Measurements from ENCODE around the gene KRT82.

The KRT82 gene

GRCh38 chr12:52380271-52380694 is 25.9 kb downstream of the KRT82 start:
- H3K27ac ChIP-seq (ENCODE audit: low read depth, low read length), result no peak overlapping the region
- no peak overlapping the region for H3K4me3 ChIP-seq (ENCODE audit: low read length)
- 58% methylated on average over 15 of the region's 15 CpGs for WGBS
- H3K4me1 ChIP-seq (ENCODE audit: insufficient read depth, low read length), result no peaks in the 10 kb centered on the region
- no peaks in the 10 kb centered on the region for H3K36me3 ChIP-seq (ENCODE audit: insufficient read depth, low read length)
- no peaks in the 10 kb centered on the region for H3K9me3 ChIP-seq (ENCODE audit: insufficient read depth, low read depth, low read length)
- peaks cover 3% of the 10 kb centered on the region; the same call in 1 of the 2 replicates for H3K27me3 ChIP-seq (ENCODE audit: insufficient read depth, low read length)
- H3K9ac ChIP-seq (ENCODE audit: low read depth, low read length), result no peak overlapping the region

- H3K27me3 ChIP-seq (ENCODE audit: insufficient read depth, low read length), result peaks cover 3% of the 10 kb centered on the region; the same call in 1 of the 2 replicates
- 94% methylated on average over 6 of the region's 6 CpGs for WGBS
Observed at GRCh38 chr12:52379536-52379935, 26.6 kb downstream of the KRT82 start.

GRCh38 chr12:52378091-52378490 is 28.0 kb downstream of the KRT82 start:
- Histone ChIP-seq H3K27me3 (ENCODE audit: insufficient read depth, low read length) (peaks cover 3% of the 10 kb centered on the region; the same call in 1 of the 2 replicates), H3K36me3 (ENCODE audit: insufficient read depth, low read length) (no peaks in the 10 kb centered on the region), H3K9ac (ENCODE audit: low read depth, low read length) (no peak overlapping the region), H3K4me3 (ENCODE audit: low read length) (no peak overlapping the region), H3K4me1 (ENCODE audit: insufficient read depth, low read length) (no peaks in the 10 kb centered on the region), H3K27ac (ENCODE audit: low read depth, low read length) (no peak overlapping the region), H3K9me3 (ENCODE audit: insufficient read depth, low read depth, low read length) (no peaks in the 10 kb centered on the region)
- WGBS, result 89% methylated on average over 17 of the region's 19 CpGs

More at GRCh38 chr12:52379536-52379935, 26.6 kb downstream of the KRT82 start:
- Histone ChIP-seq H3K4me1 (ENCODE audit: insufficient read depth, low read length) (no peaks in the 10 kb centered on the region), H3K9ac (ENCODE audit: low read depth, low read length) (no peak overlapping the region), H3K4me3 (ENCODE audit: low read length) (no peak overlapping the region), H3K36me3 (ENCODE audit: insufficient read depth, low read length) (no peaks in the 10 kb centered on the region), H3K9me3 (ENCODE audit: insufficient read depth, low read depth, low read length) (no peaks in the 10 kb centered on the region), H3K27ac (ENCODE audit: low read depth, low read length) (no peak overlapping the region)

- 94% methylated on average over 8 of the region's 8 CpGs for WGBS
- Histone ChIP-seq H3K27me3 (ENCODE audit: insufficient read depth, low read length) (peaks cover 3% of the 10 kb centered on the region; the same call in 1 of the 2 replicates), H3K4me3 (ENCODE audit: low read length) (no peak overlapping the region), H3K4me1 (ENCODE audit: insufficient read depth, low read length) (no peaks in the 10 kb centered on the region), H3K27ac (ENCODE audit: low read depth, low read length) (no peak overlapping the region), H3K36me3 (ENCODE audit: insufficient read depth, low read length) (no peaks in the 10 kb centered on the region), H3K9ac (ENCODE audit: low read depth, low read length) (no peak overlapping the region), H3K9me3 (ENCODE audit: insufficient read depth, low read depth, low read length) (no peaks in the 10 kb centered on the region)
Observed at GRCh38 chr12:52377266-52377665, 28.9 kb downstream of the KRT82 start.

- H3K27ac ChIP-seq (ENCODE audit: low read depth, low read length), result no peak overlapping the region
Observed at GRCh38 chr12:52372216-52373154, 33.6 kb downstream of the KRT82 start.

GRCh38 chr12:52371716-52372115 is 34.4 kb downstream of the KRT82 start:
- no peaks in the 10 kb centered on the region for H3K36me3 ChIP-seq (ENCODE audit: insufficient read depth, low read length)
- H3K4me3 ChIP-seq (ENCODE audit: low read length), result no peak overlapping the region
- H3K4me1 ChIP-seq (ENCODE audit: insufficient read depth, low read length), result no peaks in the 10 kb centered on the region
- no peak overlapping the region for H3K27ac ChIP-seq (ENCODE audit: low read depth, low read length)
- no peaks in the 10 kb centered on the region for H3K27me3 ChIP-seq (ENCODE audit: insufficient read depth, low read length)
- no peaks in the 10 kb centered on the region for H3K9me3 ChIP-seq (ENCODE audit: insufficient read depth, low read depth, low read length)
- H3K9ac ChIP-seq (ENCODE audit: low read depth, low read length), result no peak overlapping the region
- 93% methylated on average over 3 of the region's 3 CpGs for WGBS

More at GRCh38 chr12:52372216-52373154, 33.6 kb downstream of the KRT82 start:
- Histone ChIP-seq H3K36me3 (ENCODE audit: insufficient read depth, low read length) (no peaks in the 10 kb centered on the region), H3K27me3 (ENCODE audit: insufficient read depth, low read length) (no peaks in the 10 kb centered on the region), H3K9me3 (ENCODE audit: insufficient read depth, low read depth, low read length) (no peaks in the 10 kb centered on the region), H3K4me1 (ENCODE audit: insufficient read depth, low read length) (no peaks in the 10 kb centered on the region), H3K4me3 (ENCODE audit: low read length) (no peak overlapping the region), H3K9ac (ENCODE audit: low read depth, low read length) (no peak overlapping the region)
- WGBS, result 48% methylated on average over 10 of the region's 10 CpGs

GRCh38 chr12:52370926-52371608 is 35.1 kb downstream of the KRT82 start:
- no peak overlapping the region for H3K9ac ChIP-seq (ENCODE audit: low read depth, low read length)
- 85% methylated on average over 12 of the region's 12 CpGs for WGBS

GRCh38 chr12:52369809-52370208 is 36.3 kb downstream of the KRT82 start:
- no peaks in the 10 kb centered on the region for H3K9me3 ChIP-seq (ENCODE audit: insufficient read depth, low read depth, low read length)
- no peak overlapping the region for H3K27ac ChIP-seq (ENCODE audit: low read depth, low read length)
- H3K9ac ChIP-seq (ENCODE audit: low read depth, low read length), result no peak overlapping the region
- H3K27me3 ChIP-seq (ENCODE audit: insufficient read depth, low read length), result no peaks in the 10 kb centered on the region
- no peaks in the 10 kb centered on the region for H3K4me1 ChIP-seq (ENCODE audit: insufficient read depth, low read length)
- WGBS, result 86% methylated on average over 6 of the region's 6 CpGs
- no peaks in the 10 kb centered on the region for H3K36me3 ChIP-seq (ENCODE audit: insufficient read depth, low read length)
- no peak overlapping the region for H3K4me3 ChIP-seq (ENCODE audit: low read length)

More at GRCh38 chr12:52370926-52371608, 35.1 kb downstream of the KRT82 start:
- Histone ChIP-seq H3K4me3 (ENCODE audit: low read length) (no peak overlapping the region), H3K27ac (ENCODE audit: low read depth, low read length) (no peak overlapping the region), H3K9me3 (ENCODE audit: insufficient read depth, low read depth, low read length) (no peaks in the 10 kb centered on the region), H3K4me1 (ENCODE audit: insufficient read depth, low read length) (no peaks in the 10 kb centered on the region), H3K36me3 (ENCODE audit: insufficient read depth, low read length) (no peaks in the 10 kb centered on the region), H3K27me3 (ENCODE audit: insufficient read depth, low read length) (no peaks in the 10 kb centered on the region)

GRCh38 chr12:52369211-52369610 is 36.9 kb downstream of the KRT82 start:
- Histone ChIP-seq H3K9ac (ENCODE audit: low read depth, low read length) (no peak overlapping the region), H3K27me3 (ENCODE audit: insufficient read depth, low read length) (no peaks in the 10 kb centered on the region)
- no CpG with 5 or more reads among the region's 3 CpGs for WGBS

GRCh38 chr12:52368508-52368907 is 37.6 kb downstream of the KRT82 start:
- no peaks in the 10 kb centered on the region for H3K27me3 ChIP-seq (ENCODE audit: insufficient read depth, low read length)
- no peaks in the 10 kb centered on the region for H3K4me1 ChIP-seq (ENCODE audit: insufficient read depth, low read length)
- H3K36me3 ChIP-seq (ENCODE audit: insufficient read depth, low read length), result no peaks in the 10 kb centered on the region
- H3K4me3 ChIP-seq (ENCODE audit: low read length), result no peak overlapping the region
- H3K27ac ChIP-seq (ENCODE audit: low read depth, low read length), result no peak overlapping the region
- no peak overlapping the region for H3K9ac ChIP-seq (ENCODE audit: low read depth, low read length)
- no peaks in the 10 kb centered on the region for H3K9me3 ChIP-seq (ENCODE audit: insufficient read depth, low read depth, low read length)
- 53% methylated on average over 3 of the region's 3 CpGs for WGBS

More at GRCh38 chr12:52369211-52369610, 36.9 kb downstream of the KRT82 start:
- H3K27ac ChIP-seq (ENCODE audit: low read depth, low read length), result no peak overlapping the region
- H3K4me1 ChIP-seq (ENCODE audit: insufficient read depth, low read length), result no peaks in the 10 kb centered on the region
- H3K9me3 ChIP-seq (ENCODE audit: insufficient read depth, low read depth, low read length), result no peaks in the 10 kb centered on the region
- no peak overlapping the region for H3K4me3 ChIP-seq (ENCODE audit: low read length)
- H3K36me3 ChIP-seq (ENCODE audit: insufficient read depth, low read length), result no peaks in the 10 kb centered on the region

GRCh38 chr12:52367876-52368275 is 38.3 kb downstream of the KRT82 start:
- Histone ChIP-seq H3K36me3 (ENCODE audit: insufficient read depth, low read length) (no peaks in the 10 kb centered on the region), H3K4me1 (ENCODE audit: insufficient read depth, low read length) (no peaks in the 10 kb centered on the region), H3K4me3 (ENCODE audit: low read length) (no peak overlapping the region), H3K27me3 (ENCODE audit: insufficient read depth, low read length) (no peaks in the 10 kb centered on the region), H3K9me3 (ENCODE audit: insufficient read depth, low read depth, low read length) (no peaks in the 10 kb centered on the region), H3K27ac (ENCODE audit: low read depth, low read length) (no peak overlapping the region), H3K9ac (ENCODE audit: low read depth, low read length) (no peak overlapping the region)
- 95% methylated on average over 6 of the region's 6 CpGs for whole genome bisulfite sequencing

All from HUES64 (cell line).